RCC 7860 (cell line): ENCODE measurements around the gene GNGT2.
"Not testable (repeated sequence)": the region's sequence is repeated elsewhere in the genome, so short reads cannot be mapped to it uniquely, and the experiment has no call there.

Experiments used
- DNase-seq: peaks from one replicate; pipeline ENCODE4 v3.0.0-alpha.2; 2015; ENCODE audit warnings: low spot score
- FAIRE-seq: peaks from 2 replicates; lab custom pipeline; 2012; peaks lifted over from hg19 to GRCh38; lab: Jason Lieb, UNC

Gene GNGT2

DNA sequence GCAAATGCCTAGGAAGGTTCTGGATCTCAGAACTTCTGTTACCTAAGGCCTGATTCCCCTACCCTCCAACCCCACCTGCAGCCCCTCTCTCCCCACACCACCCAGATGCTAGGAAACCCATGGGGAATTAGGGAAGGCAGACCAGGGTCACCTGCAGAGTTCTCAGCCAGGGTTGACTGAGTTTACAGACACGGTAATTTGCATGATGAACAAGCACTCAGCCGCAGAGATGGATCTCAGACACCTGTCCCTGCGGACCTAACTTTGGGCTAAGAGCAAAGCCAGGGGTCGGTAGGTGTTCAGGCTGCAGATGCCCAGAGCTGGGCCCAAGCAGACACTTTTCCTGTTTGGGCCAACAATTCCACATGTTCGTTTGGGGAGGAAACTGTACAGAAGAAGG, 3.0 kb upstream of the GNGT2 start:
- FAIRE-seq = no peak
- DNase-seq = no peak

DNA sequence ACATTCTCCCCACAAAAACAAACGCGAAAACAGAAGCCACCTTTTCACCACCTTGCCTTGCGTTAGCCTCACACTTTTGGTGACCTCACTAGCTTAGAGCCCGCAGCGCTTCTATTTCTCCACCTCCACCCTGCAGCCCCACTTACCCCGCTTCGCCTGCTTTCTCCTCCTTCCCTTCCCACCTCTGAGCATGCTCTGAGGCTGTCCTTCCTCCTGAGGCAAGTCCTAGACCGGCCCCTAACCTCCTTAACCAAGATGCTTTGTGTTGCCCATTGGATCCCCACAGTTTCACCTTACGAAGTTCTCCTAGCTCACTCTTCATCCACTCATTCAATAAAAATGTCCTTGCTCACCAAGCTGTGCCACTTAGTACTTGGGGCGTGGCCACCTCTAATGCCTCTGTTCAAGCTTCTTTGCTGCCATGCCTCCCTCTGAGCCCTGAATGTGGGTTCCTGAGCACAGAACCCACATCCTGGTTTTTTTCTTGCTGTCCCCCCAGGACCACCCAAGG, 1.3 kb downstream of the GNGT2 start:
- FAIRE-seq (no peak), DNase-seq (no peak)

DNA sequence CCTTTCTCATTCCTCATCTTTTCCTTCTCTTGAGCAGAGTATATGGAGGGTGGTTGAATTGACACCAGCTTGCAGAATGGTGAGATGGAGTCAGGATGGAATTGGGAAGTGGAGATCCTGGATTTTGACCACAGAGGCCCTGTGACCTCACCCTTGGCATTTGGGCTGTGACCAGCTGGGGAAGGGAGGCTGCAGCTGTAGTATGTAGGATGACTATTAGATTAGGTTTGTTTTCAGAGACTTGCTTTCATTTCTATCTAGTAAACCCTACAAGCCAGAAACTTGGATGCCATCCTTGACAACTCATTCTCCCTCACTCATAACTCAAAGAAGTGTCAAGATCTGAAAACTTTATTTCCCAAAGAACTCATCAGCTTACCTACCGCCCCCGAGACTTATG, 5.9 kb downstream of the GNGT2 start:
- DNase-seq (no peak), FAIRE-seq (no peak)

DNA sequence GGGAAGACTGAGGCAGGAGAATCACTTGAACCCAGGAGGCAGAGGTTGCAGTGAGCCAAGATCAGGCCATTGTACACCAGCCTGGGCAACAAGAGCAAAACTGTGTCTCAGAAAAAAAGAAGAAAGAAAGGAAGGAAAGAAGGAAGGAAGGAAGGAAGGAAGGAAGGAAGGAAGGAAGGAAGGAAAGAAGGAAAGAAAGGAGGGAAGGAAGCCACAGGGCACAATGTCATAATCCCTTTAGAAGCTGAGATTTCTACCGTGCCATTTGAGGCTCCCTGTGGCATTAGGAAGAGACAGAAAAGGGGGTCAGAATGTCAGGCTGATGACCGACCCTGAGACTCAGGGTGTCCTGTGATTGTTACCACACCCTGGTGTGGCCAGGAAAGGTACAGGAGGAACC, 6.6 kb downstream of the GNGT2 start:
- DNase-seq (no peak), FAIRE-seq (no peak)

DNA sequence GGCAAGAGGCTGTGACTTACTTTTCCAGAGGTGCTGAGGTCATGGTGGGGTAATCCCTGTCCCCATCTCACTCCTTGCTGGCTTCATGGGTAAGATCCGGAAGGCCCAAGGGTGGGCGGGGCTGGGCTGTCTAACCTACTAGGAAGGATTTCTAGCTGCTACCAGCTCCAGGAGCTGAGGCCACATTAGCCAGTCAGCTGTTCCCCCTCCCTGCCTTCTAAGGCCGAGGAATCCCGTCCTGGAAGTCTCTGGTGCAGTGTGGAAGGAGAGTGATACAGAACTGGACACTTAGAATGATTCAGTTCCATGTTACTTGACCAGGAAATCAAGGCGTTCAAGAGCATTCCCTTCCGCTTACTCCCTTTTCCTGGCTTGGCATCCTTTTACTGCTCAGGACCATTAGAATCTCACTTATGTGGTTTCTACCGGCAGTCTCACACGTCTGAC, 8.9 kb downstream of the GNGT2 start:
- DNase-seq = peak; percentile 10

DNA sequence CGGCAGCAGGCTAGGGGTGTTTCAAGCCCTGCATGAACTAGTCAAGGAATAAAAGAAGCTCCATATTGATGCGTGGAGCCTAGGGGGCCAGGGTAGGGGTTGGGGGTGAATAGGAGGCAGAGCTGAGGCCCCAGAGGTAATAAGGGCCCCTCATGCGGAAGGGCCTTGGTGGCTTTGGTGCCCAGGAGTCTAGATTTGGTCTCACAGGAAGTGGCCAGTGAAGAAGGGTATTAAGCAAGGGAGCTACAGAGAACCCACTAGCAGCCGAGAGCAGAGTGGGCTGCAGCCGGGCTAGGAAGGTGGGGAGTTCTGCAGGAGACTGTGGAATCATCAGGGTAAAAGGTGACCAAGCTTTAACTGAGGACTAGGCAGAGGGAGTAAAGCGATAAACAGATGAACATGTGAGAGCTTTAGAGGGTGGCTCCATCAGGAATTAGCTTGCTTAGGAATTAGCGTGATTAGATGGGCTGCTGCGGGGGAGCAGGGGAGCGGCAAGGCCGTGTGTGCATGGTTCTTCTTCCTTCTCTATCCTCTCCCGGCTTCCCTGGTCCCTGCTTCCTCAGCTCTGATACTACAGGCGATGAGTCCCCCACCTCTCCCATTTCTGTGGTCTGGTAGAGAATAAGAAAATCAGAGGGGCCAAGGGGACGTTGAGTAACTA, 9.8 kb downstream of the GNGT2 start:
- FAIRE-seq (no peak), DNase-seq (no peak)

More for the DNA sequence above, 8.9 kb downstream of the GNGT2 start:
- FAIRE-seq = no peak

DNA sequence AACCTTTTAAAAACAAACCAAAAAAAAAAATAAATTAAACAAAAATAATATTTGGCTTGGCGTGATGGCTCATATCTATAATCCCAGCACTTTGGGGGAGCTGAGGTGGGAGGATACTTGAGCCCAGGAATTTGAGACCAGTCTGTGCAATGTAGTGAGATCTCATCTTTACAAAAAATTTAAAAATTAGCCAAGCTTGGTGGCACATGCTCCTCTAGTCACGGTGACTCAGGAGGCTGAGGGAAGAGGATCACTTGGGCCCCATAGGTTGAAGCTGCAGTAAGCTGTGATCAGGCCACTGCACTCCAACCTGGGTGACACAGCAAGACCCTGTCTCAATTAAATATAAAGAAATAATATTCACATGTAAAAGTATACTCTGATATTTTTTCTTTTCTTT, 12.2 kb downstream of the GNGT2 start:
- peak; percentile 91 for FAIRE-seq
- DNase-seq = peak; percentile 78

DNA sequence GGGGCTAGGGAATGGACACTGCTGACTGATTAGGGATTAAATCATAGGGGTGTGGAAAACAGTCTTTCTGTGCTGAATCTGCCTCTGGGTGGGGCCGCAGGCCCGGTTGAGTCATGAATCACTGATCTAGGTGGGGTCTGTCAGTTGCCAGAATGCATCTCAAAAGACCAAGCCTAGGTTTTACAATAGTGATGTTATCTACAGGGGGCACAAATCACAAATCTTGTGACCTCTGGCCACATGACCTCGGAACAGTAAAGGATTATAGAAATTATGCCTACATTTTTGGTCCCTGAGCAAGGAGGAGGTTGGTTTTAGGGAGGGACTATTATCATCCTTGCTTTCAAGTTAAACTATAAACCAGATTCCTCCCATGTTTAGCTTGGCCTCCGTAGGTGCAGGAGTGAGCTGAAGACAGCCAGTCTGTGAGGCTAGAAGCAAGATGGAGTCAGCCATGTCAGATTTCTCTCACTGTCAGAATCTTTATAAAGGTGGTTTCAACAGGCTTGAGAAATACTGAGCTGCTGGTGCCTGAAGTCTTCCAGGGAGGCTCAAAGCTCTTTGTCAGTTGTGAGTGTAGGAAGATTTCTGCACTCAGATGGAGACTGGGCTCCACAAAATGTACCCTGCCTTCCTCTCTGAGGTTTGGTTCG, 12.9 kb downstream of the GNGT2 start:
- FAIRE-seq = peak; percentile 94
- DNase-seq = peak; percentile 92

DNA sequence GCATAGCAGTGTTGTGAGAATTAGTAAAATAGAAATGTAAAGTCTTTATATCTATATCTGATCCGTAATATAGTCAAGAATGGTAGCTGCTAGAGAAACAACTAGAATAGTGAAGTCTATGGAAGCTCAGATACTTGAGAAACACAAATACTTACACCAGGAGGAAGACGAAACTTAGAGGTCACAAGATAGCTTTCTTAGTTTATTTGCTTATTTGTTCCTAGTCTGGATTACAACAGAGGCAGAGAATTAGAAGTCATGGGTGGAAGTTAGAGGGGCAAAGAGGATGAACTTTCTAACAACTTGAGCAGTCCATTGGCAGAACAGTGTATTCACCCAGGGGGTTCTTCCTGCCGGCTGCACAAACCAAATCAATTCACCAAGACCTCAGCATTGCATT, 13.9 kb downstream of the GNGT2 start:
- FAIRE-seq (no peak), DNase-seq (no peak)

DNA sequence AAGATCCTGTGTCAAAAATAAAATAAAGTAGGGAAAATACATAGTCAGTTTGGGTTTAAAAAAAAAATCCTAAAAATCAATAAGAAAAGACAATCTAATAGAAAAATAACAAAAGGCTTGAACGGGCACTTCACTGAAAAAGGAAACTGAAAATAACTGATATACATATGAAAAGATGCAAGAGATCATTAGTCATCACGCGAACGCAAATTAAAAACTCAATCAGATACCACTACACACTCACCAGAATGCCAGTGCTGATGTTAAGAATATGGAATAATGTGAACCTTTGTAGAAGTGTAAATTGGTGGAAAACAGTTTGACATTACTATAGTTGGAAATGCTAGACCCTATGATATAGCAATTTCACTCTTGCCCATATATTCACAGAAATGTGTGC, 14.6 kb downstream of the GNGT2 start:
- DNase-seq (no peak), FAIRE-seq (no peak)

DNA sequence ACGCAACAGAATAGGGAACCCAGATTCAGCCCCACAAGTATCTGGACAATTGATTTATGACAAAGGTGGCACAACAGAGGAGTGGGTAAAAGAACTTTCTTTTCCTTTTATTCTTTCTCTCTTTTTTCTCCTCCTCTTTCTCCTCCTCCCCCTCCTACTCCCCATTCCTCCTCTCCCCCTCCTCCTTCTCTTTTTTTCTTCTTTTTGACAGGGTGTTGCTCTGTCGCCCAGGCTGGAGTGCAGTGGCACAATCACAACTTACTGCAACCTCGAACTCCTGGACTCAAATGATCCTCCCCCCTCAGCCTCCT, 16.1 kb downstream of the GNGT2 start:
- DNase-seq (no peak), FAIRE-seq (no peak)

DNA sequence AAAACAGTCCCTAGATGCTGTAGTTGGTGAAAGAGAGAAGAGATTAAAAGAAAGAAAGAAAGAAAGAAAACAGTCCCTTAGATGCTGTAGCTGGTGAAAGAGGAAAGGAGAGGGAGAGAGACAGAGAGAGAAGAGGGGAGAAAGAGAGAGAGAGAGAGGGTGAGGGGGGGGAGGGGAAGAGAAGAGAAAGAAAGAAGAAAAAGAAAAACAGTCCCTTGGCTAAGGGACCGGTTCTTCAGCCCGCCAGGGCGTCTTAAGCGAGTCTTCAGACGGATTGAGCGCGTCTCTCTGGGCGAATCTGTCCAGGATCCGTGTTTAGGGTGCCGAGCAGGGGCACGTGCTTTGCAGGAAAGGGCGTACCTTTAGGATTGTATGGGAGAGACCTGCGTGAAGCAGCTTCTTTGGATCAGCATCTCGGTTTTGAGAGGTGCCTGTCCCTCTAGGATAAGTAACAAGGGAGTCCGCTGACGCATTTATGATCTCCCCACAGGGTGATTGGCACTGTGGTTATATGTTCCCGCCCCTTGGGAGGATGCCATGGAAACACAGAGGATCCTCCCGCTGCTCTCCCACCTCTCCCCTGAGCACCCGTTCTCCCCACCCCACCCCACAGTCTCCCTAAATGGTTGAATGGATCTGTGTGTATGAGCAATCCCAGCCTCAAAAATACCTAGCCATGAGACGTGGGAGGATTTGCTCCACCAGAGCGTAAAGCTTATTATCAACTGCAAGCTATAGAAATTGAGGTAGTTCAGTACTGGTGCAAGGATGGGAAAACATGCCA, 16.7 kb downstream of the GNGT2 start:
- peak; percentile 98 for DNase-seq
- peak; percentile 95 for FAIRE-seq

DNA sequence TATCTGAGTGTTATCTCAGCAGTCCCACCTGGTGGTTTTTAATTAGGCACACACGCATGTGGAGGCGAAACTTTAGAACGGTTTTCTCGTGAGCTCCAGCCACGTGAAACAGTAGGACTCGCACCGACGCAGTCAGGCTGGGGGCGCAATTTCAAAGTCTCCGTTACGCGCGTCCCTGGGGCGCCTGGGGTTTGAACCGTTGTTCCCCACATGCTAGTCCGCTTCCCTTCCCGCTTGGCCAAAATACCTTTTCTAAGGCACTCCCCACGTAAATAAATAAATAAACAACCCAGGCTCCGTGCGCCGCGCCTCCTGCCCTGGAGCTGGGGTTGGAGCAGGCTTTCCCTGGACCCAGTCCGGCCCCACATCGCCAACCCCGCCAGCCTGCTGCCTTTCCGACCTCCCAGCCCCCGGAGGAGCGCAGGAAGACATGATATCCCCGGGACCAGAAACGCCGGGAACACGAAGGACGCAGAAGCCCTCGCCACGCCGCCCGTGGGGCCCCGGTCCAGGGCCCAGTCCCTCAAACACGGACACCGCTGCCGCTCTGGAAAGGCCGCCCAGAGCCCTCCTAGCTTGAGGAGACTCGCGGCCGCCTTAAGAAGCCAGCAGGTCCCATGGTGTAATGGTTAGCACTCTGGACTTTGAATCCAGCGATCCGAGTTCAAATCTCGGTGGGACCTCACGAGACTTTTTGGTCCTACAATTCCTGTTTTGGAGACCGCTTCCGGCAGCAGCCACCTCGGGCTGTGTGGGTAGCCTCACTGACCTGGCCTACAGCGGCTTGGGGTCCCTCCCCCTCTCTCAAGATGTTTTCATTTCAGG, 18.2 kb downstream of the GNGT2 start:
- peak; percentile 86 for DNase-seq
- FAIRE-seq = no peak

DNA sequence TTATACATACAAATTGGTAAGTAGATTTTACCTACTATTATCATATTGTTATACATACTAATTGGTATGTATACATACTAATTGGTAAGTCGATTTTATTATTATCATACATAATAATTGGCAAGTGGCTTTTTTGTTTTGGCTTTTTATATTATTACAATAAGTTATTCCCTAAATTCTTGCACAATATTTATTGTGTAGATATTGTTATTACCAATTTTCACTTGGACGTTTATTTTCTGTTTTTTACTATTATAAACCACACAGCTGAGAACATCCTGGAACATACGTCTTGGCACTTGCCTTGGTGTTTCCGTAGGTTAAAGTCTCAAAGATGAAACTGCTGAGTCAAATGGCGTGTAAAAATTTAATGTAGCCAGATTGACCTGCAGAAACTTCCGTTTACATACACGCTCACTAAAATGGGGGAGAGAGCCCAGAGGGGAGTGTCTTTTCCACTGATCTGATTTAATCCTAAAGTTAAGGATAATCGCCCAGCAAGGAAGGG, 18.9 kb downstream of the GNGT2 start:
- FAIRE-seq (peak; percentile 20), DNase-seq (no peak)

DNA sequence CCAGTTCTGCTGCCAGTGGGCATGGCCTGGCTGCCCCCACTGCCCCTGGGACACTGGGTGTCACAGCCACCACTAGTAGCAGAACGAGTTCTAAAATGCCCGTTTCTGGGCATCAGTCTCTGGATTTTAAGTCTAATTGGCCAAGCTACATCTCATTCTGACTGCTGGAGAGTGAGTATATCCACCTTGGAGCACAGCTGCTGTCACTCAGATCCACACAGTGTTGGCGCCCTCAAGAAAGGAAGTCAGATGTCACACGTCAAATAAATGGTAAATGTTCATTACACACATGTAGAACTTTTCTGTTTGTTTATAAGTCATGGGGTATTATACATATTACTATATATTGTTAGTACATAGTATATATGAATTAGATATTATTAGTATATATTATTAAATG, 19.4 kb downstream of the GNGT2 start:
- FAIRE-seq (no peak), DNase-seq (no peak)

DNA sequence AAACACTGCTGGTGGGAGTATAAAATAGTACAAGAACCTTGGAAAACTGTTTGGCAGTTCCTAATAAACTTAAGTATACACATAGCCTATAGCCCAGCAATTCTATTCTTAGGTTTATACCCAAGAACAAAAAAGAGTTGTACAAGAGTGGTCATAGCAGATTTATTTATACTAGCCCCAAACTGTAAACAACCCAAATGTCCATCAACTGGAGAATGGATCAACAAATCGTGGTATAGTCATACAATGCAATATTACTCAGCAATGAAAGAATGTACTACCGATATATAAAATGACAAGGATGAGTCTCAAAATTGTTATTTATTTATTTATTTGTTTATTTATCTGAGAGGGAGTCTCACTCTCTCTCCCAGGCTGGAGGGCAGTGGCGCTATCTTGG, 23.1 kb downstream of the GNGT2 start:
- FAIRE-seq = no peak

DNA sequence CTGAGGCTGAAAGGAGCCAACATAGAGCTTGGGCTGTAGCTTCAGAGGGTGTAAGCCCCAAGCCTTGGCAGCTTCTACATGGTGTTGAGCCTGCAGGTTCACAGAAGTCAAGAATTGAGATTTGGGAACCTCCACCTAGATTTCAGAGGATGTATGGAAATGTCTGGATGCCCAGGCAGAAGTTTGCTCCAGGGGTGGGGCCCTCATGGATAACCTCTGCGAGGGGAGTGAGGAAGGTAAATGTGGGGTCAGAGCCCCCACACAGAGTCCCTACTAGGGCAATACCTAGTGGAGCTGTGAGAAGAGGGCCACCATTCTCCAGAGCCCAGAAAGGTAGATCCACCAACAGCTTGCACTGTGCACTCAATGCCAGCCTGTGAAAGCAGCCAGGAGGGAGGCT, 25.0 kb downstream of the GNGT2 start:
- FAIRE-seq, DNase-seq: not testable (repeated sequence)

More for the DNA sequence above, 23.1 kb downstream of the GNGT2 start:
- no peak for DNase-seq

DNA sequence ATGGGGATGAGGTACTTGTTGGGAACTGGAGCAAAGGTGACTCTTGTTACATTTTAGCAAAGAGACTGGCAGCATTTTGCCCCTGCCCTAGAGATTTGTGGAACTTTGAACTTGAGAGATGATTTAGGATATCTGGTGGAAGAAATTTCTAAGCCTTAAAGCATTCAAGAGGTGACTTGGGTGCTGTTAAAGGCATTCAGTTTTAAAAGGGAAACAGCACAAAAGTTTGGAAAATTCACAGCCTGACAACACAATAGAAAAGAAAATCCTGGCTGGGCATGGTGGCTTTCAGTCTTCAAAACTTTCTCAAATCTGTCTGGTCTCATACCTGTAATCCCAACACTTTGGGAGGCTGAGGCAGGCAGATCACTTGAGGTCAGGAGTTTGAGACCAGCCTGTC, 25.9 kb downstream of the GNGT2 start:
- FAIRE-seq = not testable (repeated sequence)

DNA sequence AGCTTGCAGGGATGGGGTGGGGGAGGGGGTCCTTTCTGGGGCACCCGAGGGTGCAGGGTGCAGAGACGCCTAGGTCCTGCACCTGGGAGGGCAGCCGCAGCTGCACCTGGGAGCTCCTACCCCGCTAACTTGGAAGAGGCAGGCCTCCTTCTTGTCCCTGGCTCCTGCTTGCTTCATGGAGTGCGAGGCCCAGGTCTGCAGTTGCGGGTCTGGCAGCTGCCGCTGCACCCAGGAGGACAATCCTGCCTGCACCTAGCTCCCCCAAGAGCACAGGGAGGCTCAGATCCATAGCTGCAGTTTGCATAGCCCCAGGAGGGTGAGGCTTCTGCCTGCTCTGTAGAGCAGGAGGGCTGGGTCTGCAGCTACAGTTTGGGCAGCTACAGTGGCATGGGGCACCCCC, 26.6 kb downstream of the GNGT2 start:
- no peak for DNase-seq
- FAIRE-seq = no peak

More for the DNA sequence above, 25.9 kb downstream of the GNGT2 start:
- not testable (repeated sequence) for DNase-seq

DNA sequence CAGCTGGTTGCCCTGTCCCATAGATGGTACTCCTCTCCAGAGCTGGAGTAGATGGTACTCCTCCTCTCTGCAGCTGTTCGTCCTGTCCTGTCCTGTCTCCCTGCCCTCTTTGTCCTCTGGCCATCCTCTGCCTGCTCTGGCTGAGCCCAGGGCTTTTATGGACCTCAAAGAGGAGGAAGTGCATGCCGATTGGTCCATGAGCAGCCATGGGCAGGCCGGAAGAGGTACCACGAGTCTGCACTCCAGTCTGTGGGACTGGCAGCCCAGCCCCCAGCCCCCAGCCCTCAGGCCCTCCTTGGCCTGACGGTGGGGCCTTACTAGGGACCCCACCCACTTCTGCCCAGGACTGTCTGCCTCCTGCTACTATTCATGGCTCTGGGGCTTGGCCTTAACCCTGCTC, 27.0 kb downstream of the GNGT2 start:
- DNase-seq (no peak), FAIRE-seq (no peak)
